Fibroblast of skin of abdomen (primary cell): ENCODE data around the gene RSBN1L. TPM values are rescaled to one million over a fixed set of nuclear protein-coding genes. Genes with fewer than 3 reads are reported as not detected.
"Not testable (repeated sequence)": the region's sequence is repeated elsewhere in the genome, so short reads cannot be mapped to it uniquely, and the experiment has no call there.

Experiments used
- DNase-seq: peaks from one replicate; pipeline ENCODE4 v3.0.0-alpha.2; 2013
- polyA plus RNA-seq, 2 experiments: library from polyadenylated mRNA; unstranded; fragments of 120-200 nt; gene quantifications; one replicate each; pipeline ENCODE4 v1.2.1, GENCODE V29; 2013; ENCODE audit not compliant: insufficient read length in 2 of 2

Gene RSBN1L
- 12.7 TPM for polyA plus RNA-seq (2013, experiment 1 of 2; ENCODE audit: insufficient read length)
- 13.6 TPM for polyA plus RNA-seq (2013, experiment 2 of 2; ENCODE audit: insufficient read length)

DNA sequence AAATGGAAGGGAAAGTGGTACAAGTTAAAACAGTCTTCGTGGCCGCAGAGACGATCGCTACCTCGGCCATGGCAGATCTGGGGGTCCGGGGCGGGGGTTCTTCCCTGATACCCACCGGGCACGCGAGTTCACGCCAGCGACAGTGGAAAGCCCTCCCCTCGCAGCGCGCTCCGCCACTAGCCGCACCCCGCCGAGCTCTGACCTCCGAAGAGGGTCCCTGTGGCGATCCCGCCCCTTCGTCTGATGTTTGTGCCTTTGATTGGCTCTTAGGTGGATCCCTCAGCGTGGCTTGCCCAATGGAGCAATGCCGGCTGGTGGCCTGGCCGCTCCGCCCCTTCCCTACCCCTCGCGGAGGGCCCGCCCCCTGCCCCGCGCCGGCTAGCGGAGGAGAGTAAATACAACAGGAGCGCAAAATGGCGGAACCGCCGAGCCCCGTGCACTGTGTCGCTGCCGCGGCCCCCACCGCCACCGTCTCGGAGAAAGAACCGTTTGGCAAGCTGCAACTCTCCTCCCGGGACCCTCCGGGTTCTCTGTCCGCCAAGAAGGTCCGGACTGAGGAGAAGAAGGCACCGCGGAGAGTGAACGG is at the start of gene RSBN1L:
Gene RSBN1L (plus strand): TSS at position 403 of the 586 bp plus-strand sequence. CDS start 11 bp downstream, at position 414.
- peak; percentile 97 for DNase-seq

- no peak for DNase-seq
These were observed 47.4 kb upstream of the RSBN1L start for GRCh38 chr7:77648742-77649338.

- DNase-seq: peak; percentile 58
These were observed 46.4 kb upstream of the RSBN1L start for GRCh38 chr7:77649716-77650349.

GRCh38 chr7:77651575-77652162 is 44.6 kb upstream of the RSBN1L start:
- peak; percentile 39 for DNase-seq

- DNase-seq: not testable (repeated sequence)
These were observed 43.4 kb upstream of the RSBN1L start for GRCh38 chr7:77652826-77653225.

- DNase-seq: no peak
These were observed 42.7 kb upstream of the RSBN1L start for GRCh38 chr7:77653572-77653971.

- DNase-seq: no peak
These were observed 40.9 kb upstream of the RSBN1L start for GRCh38 chr7:77655356-77655755.

- no peak for DNase-seq
These were observed 40.3 kb upstream of the RSBN1L start for GRCh38 chr7:77655836-77656455.

DNA sequence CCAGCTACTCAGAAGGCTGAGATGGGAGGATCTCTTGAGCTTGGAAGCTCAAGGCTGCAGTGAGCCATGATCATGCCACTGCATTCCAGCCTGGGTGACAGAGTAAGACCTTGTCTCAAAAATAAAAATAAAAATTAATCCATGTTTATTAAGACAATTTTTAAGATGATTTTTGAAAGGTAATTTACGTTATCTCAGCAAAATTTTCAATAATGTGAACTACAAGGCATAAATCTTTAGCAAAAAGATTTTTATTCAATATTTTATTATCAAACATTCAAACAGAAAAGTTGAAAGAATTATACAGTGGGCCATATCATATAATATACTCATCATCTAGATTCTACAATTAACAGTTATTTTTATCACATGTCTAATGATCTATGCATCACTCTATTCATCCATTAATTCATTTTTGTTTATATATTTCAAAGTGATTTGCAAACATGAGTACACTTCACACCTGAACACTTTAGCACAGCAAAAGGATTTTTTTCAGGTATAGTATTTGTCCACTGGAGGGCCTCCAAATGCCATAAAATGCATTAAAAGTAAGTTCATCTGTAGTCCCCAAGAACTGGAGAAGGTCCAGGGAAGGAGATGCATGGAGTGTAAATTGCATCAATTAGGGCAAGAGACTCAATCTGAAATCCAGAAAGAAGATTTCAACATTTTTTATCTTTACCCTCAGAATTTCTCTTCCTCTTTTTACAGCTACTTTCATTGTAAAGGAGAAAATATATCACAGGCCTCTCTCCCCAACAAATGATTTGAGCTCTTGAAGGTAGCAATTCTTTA is 38.6 kb upstream of the RSBN1L start:
- peak; percentile 52 for DNase-seq

DNA sequence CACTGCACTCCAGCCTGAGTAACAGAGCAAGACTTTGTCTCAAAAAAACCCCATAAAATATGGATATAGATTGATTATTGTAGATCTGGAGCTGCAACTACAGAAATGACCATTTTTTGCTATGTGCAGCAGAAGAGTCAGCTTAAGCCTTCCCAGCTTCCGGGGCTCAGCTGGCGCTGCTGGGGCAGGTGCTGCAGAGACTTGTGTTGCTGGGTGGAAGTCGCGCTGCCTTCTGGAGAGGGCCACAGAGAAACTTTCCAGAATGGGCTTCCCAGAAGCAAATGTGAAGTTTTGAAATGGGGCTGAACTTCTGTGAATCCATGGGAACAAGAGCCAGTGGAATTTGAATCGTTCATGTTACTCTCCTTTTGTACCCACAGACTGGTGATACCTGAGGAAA is 37.3 kb upstream of the RSBN1L start:
- DNase-seq: no peak

GRCh38 chr7:77661816-77662215 is 34.4 kb upstream of the RSBN1L start:
- DNase-seq: no peak

DNA sequence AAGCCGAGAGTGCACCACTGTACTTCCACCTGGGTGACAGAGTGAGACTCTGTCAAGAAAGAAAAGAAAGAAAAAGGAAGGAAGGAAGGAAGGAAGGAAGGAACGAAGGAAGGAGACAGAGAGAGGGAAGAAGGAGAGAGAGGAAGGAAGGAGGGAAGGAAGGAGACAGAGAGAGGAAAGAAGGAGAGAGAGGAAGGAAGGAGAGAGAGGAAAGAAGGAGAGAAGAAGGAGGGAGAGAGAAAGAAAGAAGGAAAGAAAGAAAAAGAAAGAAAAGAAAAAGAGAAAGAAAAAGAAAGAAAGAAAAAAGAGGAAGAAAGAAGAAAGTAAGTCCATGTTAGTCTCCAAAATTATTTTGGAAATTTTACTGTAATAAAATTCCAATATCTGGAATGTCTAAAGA is 33.4 kb upstream of the RSBN1L start:
- DNase-seq: no peak

DNA sequence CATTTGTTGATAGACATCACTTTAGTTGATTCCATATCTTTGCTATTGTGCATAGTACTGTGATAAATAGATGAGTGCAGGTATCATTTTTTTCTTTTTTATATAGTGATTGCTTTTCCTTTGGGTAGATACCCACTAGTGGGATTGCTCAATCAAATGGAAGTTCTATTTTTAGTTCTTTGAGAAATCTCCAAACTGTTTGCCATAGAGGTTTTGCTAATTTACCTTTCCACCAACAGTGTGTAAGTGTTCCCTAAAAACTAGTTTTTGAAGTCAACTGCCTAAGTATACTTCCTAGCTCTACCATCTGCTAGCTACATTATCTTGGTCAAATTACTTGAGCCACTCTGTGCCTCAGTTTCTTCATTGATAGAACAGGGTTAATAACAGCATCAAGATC is 31.5 kb upstream of the RSBN1L start:
- DNase-seq: no peak

- DNase-seq: no peak
These were observed 31.1 kb upstream of the RSBN1L start for GRCh38 chr7:77665161-77665560.

GRCh38 chr7:77667459-77668086 is 28.7 kb upstream of the RSBN1L start:
- no peak for DNase-seq

DNA sequence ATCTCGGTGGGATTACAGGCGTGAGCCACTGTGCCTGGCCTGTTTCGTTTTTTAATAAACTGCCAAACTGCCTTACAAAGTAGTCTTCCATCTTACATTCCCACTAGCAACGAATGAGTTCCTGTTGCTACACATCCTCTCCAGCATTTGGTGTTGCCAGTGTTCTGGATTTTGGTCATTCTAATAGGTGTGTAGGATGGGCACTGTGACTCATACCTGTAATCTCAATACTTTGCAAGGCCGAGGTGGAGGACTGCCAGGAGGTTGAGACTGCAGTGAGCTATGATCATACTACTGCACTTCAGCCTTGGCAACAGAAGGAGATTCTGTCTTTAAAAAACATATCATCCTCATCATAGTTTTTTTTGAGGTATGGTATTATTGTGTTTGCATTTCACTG is 21.4 kb upstream of the RSBN1L start:
- DNase-seq: peak; percentile 24

GRCh38 chr7:77679608-77680007 is 16.7 kb upstream of the RSBN1L start:
- DNase-seq: no peak

DNA sequence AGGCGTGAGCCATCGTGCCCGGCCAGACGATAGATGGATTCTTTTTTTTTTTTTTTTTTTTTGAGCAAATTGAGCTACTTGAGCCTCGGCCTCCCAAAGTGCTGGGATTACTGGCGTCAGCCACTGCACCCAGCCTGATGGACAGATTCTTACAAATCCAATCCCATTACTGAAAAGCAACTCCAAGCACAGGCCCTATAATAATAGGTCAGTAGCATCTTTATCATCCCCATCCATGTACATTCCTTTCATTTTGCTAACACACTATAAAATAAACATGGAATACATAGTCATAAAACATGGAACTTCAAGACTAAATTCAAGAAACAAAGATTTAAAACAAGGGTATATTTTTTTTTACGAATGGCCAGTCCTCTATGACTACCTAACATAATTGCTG is 16.0 kb upstream of the RSBN1L start:
- no peak for DNase-seq

DNA sequence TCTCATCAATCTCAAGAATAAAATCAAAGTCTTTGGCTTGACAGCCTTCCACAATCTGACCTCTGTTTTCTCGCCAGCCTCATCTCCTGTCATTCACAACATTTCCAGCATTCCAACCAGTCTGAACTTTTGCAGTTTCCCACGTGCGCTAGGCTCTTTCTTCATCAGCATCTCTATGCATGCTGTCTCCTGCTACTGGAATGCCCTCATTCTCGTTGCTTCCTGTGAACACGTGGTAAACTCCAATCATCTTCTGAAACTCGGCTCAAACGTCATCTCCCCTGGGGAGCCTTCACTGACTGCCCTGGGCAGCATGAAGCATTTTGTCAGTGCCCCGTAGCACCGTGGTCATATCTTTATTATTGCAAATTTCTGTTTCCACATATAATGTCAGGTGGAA is 12.2 kb upstream of the RSBN1L start:
- DNase-seq: peak; percentile 70

- no peak for DNase-seq
These were observed 11.0 kb upstream of the RSBN1L start for GRCh38 chr7:77685233-77685632.

DNA sequence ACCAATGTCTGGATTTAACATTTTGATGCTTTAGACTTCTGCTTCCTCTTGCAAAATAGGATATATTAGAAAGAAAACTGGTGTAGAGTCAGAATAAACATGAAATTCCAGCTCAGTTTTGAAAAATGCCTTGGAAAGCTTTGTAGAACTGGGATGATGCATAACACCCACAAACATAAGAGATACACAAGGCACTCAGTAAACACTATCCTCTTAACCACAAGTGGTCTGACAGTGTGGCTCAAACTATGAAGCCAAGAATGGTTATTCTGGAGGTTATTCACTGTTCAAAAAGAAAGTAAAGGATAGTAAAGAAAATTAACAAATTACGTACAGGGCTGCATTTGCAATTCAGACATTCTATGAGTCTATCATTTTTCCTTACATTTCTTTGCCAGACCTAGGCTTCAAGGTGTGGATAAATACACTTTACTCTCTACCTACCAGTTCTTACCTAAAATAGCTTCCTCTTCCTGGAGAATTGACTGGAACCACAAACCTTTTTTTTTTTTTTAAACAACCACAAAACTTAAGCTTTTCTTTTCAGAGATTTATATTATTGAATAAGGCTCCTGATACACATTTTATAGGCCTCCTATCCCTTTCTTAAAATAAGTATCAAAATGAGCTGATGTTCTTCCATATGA is 9.0 kb upstream of the RSBN1L start:
- DNase-seq: no peak
